Measurements from ENCODE around the gene CRY2.

CRY2 gene

GRCh38 chr11:45864041-45864440 lies 16.8 kb downstream of the CRY2 start:
- no peak overlapping the region for H3K4me3 ChIP-seq (ENCODE audit: low read length)
- DNase-seq (ENCODE audit: low read depth, low spot score), result no peak

- no peak for DNase-seq (ENCODE audit: low read depth, low spot score)
- H3K4me3 ChIP-seq (ENCODE audit: low read length), result no peak overlapping the region
These were observed 22.3 kb downstream of the CRY2 start for GRCh38 chr11:45869551-45869950.

GRCh38 chr11:45870706-45871105 lies 23.4 kb downstream of the CRY2 start:
- no peak overlapping the region for H3K4me3 ChIP-seq (ENCODE audit: low read length)
- no peak for DNase-seq (ENCODE audit: low read depth, low spot score)

GRCh38 chr11:45871638-45872037 lies 24.4 kb downstream of the CRY2 start:
- no peak overlapping the region for H3K4me3 ChIP-seq (ENCODE audit: low read length)
- no peak for DNase-seq (ENCODE audit: low read depth, low spot score)

- H3K4me3 ChIP-seq (ENCODE audit: low read length), result no peak overlapping the region
- peak; percentile 4 for DNase-seq (ENCODE audit: low read depth, low spot score)
These were observed 25.5 kb downstream of the CRY2 start for GRCh38 chr11:45872651-45873356.

GRCh38 chr11:45876401-45876800 lies 29.1 kb downstream of the CRY2 start:
- no peak for DNase-seq (ENCODE audit: low read depth, low spot score)
- H3K4me3 ChIP-seq (ENCODE audit: low read length), result no peak overlapping the region

- no peak overlapping the region for H3K4me3 ChIP-seq (ENCODE audit: low read length)
- no peak for DNase-seq (ENCODE audit: low read depth, low spot score)
These were observed 29.9 kb downstream of the CRY2 start for GRCh38 chr11:45877221-45877620.

DNA sequence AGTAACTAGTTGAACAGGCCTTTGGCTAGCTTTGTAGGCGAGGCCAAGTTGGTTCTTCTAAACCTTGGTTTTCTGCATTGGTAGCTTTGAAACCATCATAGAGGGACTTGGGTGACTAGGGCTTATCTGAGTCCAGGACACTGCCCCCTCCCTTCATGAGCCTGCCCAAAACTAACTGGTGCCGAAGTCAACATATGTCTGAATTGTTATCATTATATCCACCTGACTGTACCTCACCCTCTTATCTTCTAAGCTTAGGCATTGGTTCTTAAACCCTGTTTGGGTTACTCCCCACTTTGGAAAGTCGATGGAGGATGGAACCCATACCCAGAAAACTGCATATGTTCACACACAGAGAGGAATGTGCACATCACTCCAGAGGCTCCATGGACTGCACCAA lies 30.6 kb downstream of the CRY2 start:
- DNase-seq (ENCODE audit: low read depth, low spot score), result no peak
- no peak overlapping the region for H3K4me3 ChIP-seq (ENCODE audit: low read length)

GRCh38 chr11:45879803-45880686 lies 32.8 kb downstream of the CRY2 start:
- no peak for DNase-seq (ENCODE audit: low read depth, low spot score)
- no peak overlapping the region for H3K4me3 ChIP-seq (ENCODE audit: low read length)

GRCh38 chr11:45880772-45881570 lies 33.7 kb downstream of the CRY2 start:
- DNase-seq (ENCODE audit: low read depth, low spot score), result no peak
- H3K4me3 ChIP-seq (ENCODE audit: low read length), result no peak overlapping the region

- no peak for DNase-seq (ENCODE audit: low read depth, low spot score)
- H3K4me3 ChIP-seq (ENCODE audit: low read length), result no peak overlapping the region
These were observed 34.6 kb downstream of the CRY2 start for GRCh38 chr11:45881708-45882368.

GRCh38 chr11:45884596-45885185 lies 37.4 kb downstream of the CRY2 start:
- DNase-seq (ENCODE audit: low read depth, low spot score), result no peak
- H3K4me3 ChIP-seq (ENCODE audit: low read length), result no peak overlapping the region

DNA sequence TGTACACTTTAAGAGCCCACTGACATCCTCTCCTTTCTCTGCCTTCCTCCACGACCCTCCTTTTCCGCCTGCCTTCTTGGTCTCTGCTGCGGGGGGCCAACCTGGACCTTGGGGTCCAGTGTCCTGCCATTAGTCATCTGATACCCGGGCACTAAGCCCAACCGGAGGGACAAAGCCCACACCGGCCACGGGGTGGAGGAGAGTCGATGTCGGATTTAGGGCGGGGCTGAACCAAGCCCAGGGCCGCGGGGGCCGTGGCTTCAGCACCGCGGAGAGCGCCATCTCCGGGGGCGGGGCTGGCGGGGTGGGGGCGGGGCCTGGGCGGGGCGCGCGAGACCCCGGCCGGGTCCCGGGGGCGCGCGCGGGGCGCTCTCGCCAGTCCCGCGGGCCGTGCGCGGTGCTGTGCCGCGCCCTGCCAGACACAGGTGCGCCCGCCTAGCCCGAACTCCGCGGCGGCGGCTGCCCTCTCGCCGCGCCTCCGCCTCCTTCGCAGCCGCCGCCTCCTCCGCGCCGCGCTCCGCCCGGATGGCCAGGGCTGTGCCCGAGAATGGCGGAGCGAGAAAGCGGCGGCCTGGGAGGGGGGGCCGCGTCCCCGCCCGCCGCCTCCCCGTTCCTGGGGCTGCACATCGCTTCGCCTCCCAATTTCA lies 38.1 kb downstream of the CRY2 start, which contains the start of gene MAPK8IP1:
Gene MAPK8IP1, plus strand, starts transcription at position 378 of the 647 bp plus-strand sequence. Its CDS starts 170 bp downstream, at position 548.
- peak; percentile 37 for DNase-seq (ENCODE audit: low read depth, low spot score)
- peak within 1 kb of the TSS; percentile 30 for H3K4me3 ChIP-seq (ENCODE audit: low read length)

DNA sequence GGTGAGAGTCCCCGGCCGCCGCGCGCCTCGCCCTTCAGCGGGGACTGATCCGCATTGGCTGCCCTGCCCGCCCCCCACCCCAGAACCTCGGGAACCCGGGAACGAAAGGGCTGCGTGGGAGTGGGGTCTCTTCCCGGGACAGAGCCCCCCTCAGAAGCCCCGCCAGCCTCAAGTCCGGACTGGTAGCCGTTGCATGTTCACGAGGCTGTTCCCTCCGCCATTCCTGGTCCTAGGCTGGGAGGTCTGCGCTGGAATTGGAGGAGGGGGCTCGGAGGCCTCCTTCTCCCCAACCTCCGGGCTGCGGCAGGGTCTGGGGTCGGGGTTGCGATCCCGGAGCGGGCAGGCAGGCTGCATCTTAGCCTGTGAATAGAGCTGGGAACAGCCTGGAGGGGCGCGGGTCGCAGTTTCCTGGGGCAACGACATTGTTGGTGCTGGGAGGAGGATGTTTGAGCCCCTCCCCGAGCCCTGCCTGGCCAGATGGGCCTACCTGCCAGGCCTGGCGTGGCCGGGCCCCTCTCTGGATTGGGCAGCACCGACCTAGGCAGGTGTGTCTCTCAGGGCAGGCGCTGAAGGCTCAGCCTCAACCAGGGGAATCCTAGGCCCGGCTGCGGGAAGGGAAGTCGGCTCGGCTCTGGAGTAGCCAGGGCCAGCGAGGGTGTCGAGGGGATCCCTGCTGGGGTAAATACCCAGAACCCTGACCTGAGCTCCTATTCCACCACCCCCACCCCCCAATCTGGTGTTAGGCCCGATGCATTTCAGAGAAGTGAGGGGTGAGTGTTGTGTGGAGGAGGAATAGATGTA lies 38.8 kb downstream of the CRY2 start:
- H3K4me3 ChIP-seq (ENCODE audit: low read length), result peak overlapping the region; percentile 30
- DNase-seq (ENCODE audit: low read depth, low spot score), result no peak

DNA sequence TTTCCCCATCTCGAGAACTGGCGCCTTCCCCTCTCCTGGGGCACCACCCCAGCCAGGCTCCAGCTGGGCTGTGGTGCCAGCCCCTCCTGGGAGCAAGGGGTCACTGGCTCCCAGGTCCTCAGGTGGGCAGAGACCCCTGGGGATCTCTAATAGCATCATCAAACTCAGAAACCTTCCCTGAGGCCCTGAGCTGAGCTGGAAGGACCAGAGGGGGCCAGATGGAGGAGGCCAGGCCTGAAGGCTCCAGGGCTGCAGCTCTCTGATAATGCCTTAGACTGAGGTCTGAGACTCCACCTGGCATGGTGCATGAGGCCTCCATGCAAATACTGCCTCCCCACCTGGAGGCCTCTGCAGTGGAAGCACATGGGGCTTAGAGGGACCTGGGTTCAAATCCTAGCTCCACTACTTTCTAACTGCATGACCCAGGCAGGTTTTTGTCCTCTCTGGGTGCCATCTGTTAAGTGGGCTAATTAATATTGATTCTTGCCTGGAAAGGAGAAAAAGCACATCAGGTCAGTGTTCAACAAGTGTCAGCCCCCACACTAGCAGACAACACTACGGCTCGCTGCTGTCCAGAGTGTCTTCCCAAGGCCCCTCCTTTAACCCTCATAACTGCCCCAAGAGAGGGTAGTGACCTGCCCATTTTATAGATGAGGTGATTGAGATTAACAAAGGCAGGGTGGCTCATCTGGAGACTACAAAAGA lies 39.7 kb downstream of the CRY2 start:
- DNase-seq (ENCODE audit: low read depth, low spot score), result no peak
- no peak overlapping the region for H3K4me3 ChIP-seq (ENCODE audit: low read length)

DNA sequence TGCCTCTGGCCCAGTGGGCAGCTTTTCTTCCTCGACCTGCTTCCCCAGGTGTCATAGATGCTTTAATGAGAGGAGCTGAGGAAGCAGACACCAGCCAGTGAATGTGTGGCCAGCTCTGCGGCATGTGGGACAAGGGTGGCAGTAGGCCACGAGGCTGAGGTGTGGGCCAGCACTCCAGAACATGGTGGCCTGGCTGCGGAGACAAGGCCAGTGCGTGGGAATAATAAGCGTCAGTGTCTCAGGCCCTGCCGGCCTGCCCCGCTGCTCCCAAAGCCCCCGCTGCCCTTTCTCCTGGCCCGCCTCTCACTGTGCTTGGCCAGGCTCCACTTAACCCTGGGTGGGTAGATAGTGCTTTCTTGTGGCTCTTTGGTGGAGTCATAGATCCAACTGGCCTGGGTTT lies 40.3 kb downstream of the CRY2 start:
- DNase-seq (ENCODE audit: low read depth, low spot score), result no peak
- no peak overlapping the region for H3K4me3 ChIP-seq (ENCODE audit: low read length)

GRCh38 chr11:45889555-45889954 lies 42.3 kb downstream of the CRY2 start:
- no peak overlapping the region for H3K4me3 ChIP-seq (ENCODE audit: low read length)
- DNase-seq (ENCODE audit: low read depth, low spot score), result no peak

All from Jurkat, Clone E6-1 (cell line).